HG03039 (cell line): ENCODE data around the gene AHCY.
"Not testable (repeated sequence)": the region's sequence is repeated elsewhere in the genome, so short reads cannot be mapped to it uniquely, and the experiment has no call there.

Source experiments
- ATAC-seq: cut with Tn5 transposase; IDR thresholded peaks from one replicate; pipeline ENCODE4 v1.9.1; 2021; ENCODE audit warnings: mild to moderate bottlenecking, moderate library complexity; ENCODE audit not compliant: unreplicated experiment

Gene AHCY

DNA sequence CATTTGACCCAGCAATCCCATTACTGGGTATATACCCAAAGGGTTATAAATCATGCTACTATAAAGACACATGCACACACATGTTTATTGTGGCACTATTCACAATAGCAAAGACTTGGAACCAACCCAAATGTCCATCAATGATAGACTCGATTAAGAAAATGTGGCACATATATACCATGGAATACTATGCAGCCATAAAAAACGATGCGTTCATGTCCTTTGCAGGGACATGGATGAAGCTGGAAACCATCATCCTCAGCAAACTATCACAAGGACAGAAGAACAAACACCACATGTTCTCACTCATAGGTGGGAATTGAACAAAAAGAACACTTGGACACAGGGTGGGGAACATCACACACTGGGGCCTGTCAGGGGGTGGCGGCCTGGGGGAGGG is 25.1 kb upstream of the AHCY start:
- not testable (repeated sequence) for ATAC-seq

DNA sequence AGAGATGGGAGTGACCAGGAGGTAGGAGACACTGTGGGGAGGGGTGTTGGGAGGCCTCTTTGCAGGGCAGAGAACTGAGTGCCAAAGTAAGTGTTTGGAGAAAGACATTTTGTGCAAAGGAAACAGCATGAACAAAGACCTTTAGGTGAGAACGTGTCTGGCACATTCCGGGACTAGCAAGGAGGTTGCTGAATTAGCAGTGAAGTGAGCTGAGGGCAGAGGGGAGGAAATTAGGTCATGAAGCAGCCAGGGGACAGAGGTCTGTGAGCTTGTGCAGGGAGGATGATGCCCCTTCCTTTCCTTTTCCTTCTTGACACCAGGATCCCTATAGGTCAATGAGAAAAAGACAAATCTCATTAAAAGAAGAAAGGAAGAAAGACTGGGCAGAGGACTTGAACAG is 21.4 kb upstream of the AHCY start:
- no peak for ATAC-seq

DNA sequence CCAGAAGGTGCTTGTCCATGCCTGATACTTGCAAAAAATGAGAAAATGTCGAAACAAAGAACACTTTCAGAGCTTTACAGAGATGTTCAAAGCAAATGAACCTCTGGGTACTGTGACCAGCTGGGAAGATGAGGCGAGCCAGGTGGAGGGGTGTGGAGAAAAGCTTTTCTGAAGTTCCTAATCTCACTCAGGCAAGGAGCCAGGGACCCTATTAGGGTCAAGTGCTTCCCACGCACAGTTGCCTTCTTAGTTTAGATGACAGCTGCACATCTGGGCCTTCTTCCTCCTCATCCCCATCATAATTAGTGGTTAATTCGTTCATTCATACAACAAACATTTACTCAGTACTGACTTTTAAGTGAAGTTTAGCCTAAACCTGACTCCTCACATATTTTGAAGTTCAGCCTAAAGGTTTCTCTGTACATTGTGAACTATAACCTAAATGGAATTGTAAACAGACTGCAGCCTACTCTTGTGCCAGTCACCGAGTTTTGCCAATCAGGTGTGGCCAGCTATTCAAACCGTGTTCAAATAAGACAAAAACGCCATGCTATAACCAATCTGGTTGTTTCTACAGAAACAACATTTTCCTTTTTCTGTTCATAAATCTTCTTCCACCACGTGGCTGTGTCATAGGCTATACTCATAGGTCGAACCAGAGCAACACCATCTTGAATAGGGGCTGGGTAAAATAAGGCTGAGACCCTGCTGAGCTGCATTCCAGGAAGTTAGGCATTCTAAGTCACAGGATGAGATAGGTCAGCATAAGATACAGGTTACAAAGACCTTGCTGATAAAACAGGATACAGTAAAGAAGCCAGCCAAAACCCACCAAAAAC is 19.3 kb upstream of the AHCY start:
- no peak for ATAC-seq

DNA sequence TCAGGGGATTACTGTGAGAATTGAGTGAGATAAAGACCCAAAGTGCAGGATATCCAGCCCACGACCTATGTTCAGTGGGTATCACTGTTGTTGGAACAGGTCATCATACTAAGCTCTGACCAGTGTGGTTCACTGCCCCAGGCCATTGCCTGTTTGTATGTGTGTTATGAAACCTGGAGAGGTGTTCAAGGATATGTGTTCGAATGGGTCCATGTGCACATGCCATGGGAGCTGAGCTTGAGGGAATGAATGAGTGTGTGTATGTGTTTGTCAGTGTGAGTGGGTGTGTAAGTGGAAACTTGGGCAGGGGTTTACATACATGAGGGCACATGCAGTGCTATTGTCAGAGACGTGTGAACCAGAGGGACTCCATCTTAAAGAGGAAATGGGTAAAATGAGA is 17.7 kb upstream of the AHCY start:
- no peak for ATAC-seq

DNA sequence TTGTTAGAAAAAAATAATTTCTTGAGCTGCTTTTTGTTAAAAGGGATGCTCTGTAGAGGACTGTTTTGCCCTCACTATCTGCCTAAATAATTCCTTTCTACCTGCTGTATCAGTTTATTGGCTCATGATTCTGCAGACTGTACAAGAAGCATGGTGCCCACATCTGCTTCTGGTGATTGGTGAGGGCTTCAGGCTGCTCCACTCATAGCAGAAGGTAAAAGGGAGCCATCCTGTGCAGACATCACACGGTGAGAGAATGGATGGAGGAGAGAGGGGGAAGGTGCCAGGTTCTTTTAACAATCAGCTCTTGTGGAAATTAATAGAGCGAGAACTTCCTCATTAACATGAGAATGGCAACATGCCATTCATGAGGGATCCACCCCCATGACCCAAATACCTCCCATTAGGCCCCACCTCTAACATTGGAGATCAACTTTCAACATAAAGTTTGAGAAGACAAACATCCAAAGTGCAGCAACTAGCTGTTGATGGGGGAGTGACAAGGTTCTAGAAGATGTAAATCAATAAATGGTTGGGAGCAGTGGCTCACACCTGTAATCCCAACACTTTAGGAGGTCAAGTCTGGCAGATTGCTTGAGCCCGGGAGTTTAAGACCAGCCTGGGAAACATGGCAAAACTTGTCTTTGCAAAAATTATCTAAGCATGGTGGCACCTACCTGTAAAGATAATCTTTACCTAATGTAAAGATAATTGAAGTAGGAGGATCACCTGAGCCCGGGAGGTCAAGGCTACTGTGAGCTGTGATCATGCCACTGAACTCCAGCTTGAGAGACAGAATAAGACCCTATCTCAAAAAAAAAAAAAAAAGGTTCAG is 15.7 kb upstream of the AHCY start:
- ATAC-seq: no peak

DNA sequence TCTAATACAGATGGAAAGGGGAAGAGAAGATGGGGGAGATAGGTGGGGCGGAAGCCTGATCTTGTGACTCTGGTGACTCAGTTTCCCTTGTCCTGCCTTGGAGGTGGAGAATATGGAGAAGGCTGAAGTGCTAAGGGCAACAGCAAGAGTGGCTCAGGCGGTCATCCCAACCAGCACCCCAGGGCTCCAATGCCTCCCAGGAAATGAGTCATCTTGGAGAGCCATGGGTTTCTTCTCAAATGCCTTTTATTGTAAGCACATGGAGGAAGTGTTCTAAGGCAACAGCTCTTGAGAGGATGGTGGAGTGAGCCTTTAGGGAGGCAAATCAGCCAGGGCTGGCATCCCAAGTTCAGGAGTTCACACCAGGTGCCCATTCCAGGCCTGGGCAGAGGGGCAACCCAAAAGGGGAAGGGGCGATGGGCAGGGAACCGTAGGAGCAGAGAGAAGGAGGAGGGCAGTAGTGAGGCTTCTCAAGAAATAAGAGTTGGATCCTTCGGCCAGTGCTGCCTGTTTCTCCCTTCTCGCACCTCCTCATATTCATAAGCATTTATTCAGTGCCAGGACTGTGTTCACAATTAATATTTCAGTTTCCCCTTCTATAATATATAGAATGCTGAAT is 13.2 kb upstream of the AHCY start:
- ATAC-seq: no peak

DNA sequence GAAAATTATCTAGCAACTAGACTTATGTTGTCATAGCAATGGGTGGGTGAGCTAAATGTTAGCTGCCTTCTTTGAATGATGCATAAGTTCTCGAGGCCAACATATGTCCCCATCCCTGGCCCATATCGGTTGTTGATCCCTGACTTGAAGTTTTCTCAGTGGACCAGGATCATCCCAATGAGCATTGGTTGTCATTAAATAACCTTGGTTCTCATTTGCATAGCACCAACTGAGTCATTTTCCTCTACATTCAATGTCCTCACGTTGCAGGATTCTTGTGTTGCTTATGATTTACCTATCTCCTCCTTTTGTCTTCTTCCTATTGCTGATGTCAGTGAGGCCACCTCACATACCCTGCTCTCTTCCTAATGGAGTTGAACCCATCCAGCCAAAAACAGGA is 12.1 kb upstream of the AHCY start:
- ATAC-seq: no peak

DNA sequence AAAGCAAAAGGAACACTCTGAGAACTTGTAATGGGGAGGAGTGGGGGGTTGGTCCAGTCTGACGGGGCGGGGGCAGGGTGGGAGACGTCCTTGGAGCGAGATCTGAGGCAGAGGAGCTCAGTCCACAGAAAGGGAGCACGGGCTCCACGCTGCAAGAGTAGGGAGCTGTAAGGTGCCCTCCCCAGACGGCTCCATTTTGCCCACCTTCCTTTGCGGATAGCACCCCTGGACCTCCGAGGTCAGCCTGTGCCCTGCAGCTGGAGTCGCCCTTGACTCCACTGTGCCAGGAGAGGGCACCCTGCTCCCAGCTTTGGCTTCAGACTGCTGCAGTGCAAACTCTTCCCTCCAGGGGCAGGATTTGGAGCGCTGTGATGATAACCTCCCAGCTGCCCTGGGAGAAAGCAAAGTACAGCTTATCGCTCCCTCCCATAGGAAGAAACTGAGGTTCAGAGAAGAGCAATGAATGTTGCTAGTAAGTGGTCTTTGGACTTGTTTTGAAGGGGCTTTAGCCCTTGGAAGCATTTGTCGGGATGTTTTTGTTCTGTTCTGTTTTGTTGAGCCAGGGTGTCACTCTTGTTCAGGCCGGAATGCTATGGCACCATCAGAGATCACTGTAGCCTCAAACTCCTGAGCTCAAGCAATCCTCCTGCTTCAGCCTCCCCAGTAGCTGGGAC is 9.5 kb upstream of the AHCY start:
- peak; percentile 80 for ATAC-seq

DNA sequence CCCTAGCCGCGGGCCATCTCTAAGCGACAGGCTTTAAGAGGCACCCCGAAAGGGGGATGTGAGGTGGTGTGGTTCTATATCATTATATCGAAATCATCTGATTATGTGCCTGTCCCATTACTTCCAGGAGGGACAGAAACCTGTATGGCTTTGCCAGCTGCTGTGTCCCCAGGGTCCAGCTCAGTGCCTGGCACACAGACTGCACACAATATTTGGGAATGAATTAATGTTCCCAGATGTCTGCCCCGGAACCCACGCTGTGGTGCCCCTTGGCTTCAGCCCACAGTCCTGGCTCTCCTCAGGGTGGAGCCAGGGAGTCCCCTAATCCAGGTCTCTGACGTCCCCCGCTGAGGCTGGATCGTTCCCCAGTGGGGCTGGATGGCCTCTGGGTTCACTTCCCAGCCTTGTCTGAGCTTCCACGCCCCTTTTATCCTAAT is 8.9 kb upstream of the AHCY start:
- ATAC-seq: peak; percentile 12

DNA sequence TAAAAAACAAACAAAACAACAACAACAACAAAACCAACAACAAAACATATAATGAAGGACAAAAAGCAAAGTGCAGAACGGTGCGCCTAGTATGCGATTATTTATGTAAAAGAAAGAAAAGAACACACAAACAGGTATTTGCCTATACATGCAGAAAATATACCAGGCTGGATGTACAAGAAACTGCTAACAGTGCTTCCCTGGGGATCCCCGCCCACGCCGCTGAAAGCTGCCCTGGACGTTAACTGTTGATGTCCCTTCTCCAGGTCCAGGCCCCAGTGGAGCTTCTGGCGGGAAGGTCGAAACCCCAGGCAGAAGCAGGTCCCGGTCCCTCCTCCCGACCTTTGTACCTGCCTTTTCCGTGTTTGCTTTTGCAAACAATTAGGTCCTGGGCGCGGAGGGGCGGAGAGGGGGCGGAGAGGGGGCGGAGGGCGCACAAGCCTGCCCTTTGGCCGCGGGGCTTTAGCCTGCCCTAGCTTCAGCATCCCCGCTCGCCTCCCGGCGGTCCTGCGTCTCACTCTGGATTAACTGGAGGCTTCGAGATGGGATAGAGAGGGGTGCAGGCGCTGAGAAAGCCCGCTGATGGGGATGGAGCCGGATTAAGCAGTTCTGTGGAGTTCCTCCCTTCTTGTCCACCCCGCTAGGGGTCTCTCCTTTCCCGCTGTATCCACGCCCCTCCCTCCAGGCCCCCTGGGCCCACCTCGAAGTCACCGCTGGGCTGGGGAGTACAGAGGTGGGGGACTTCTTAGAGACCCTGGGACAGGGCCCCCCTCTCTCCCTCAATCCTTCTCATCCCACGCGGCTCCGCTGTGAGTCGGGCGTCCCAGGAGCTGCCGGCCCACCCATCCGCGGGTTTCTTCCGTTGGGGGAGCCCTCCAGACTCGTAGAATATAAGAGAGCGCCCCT is 8.2 kb upstream of the AHCY start:
- ATAC-seq: no peak

DNA sequence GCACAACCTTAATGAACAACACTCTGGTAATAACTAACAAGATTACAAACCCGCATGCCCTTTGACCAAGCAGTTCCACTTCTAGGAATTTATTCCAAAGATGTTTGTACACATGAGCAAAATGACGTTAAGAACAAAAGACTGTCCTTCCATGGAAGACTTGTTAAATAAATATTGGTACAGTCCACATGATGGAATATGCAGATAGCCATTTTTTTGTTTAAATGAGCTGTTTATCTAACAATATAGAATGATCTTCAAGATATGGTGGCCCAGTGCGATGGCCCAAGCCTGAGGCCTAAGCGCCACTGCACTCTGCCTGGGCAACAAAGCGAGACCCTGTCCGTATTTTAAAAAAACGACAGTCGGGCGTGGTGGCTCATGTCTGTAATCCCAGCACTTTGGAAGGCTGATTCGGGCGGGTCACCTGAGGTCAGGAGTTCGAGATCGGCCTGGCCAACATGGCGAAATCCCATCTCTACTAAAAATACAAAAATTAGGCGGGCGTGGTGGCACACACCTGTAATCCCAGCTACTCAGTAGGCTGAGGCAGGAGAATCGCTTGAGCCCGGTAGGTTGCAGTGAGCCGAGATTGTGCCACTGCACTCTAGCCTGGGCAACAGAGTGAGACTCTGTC is 7.4 kb upstream of the AHCY start:
- no peak for ATAC-seq

DNA sequence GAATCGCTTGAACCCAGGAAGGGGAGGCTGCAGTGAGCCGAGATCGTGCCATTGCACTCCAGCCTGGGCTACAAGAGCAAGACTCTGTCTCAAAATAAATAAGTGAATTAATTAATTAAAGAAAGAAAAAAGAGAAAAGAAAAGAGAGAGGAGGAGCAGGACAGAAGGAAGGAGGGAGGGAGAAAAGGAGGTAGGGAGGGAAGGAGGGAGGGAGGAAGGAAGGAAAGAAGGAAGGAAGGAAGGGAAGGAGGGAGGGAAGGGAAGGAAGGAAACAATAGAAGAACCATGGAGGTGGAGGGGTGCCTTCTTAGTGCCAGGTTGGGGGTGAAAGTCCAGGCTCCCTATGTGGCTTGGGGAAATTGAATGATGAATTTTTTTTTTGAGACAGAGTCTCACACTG is 6.5 kb upstream of the AHCY start:
- ATAC-seq: no peak

DNA sequence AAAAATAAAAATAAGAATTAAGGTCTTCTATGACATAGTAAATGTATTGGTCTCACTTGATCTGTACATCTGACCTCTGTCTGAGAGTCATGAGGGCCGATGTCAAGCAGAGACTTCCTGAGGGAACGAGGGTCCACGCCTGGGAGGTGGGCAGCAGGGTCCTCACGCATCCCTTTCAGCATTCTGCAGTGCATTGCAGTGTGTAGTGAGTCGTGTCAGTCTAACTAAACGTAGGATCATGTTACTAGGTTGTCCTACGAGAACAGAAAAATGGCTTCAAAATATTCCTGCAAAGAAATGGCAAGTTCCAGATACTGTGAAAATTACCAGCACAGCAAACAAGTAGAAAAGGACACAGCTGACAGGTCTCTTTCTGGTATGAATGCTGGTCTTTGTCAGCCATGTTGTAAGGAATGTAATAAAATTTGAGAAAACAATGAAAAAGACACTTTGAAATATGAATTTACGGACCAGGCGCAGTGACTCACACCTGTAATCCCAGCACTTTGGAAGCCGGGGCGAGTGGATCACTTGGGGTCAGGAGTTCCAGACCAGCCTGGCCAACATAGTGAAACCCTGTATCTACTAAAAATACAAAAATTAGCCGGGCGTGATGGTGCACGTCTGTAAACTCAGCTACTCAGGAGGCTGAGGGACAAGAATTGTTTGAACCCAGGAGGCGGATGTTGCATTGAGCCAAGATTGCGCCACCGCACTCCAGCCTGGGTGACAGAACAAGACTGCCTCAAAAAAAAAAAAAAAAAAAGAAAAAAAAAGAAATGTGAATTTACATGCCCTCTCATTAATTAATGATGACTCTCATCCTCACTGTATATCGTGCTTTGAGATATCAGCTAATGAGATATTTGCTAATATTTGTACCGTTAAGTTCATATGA is 2.4 kb upstream of the AHCY start:
- ATAC-seq: no peak

DNA sequence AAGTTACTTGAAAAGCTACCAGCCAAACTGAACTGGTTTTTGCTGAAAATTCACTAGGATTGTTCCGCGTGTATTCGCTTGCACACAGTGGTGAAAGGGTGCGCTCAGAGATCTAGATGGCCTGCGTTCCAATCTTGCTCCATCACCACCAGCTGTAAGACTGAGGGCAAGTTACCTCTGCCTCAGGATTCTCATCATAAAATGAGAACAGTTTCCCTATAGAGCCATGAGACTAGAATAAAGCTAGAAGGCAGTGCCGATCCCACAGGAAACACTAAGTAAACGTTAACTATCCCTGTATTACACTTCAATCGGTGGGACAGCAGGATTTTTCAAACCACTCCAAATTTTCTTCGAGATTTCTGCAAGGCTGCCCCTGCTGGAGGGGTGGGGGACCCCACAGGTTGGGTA is 838 bp downstream of the AHCY start:
- no peak for ATAC-seq

DNA sequence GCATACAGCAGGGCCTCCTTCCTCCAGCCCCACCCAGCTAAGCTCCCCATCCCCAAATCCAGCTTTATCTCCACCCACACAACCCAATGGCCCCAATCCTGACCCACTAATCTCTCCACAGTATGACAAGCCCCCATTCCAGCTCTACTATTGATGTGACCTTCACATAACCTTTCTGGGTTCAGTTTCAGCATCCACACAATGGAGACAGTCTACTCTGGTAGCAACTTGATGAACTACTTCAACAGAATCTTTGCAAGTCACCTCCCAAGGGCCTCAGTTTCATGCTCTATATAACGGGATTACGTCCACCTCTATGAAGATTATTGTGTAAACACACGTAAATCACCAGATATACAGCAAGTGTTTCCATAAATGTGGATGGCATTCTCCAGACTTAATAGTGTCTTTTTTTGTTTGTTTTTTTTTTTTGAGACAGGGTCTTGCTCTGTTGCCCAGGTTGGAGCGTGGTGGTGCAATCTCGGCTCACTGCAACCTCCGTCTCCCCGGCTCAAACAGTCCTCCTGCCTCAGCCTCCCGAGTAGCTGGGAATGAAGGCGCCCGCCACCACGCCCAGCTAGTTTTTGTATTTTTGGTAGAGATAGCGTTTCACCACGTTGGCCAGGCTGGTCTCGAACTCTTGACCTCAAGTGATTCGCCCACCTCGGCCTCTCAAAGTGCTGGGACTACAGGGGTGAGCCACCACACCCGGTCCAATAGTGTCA is 1.4 kb downstream of the AHCY start:
- ATAC-seq: no peak

DNA sequence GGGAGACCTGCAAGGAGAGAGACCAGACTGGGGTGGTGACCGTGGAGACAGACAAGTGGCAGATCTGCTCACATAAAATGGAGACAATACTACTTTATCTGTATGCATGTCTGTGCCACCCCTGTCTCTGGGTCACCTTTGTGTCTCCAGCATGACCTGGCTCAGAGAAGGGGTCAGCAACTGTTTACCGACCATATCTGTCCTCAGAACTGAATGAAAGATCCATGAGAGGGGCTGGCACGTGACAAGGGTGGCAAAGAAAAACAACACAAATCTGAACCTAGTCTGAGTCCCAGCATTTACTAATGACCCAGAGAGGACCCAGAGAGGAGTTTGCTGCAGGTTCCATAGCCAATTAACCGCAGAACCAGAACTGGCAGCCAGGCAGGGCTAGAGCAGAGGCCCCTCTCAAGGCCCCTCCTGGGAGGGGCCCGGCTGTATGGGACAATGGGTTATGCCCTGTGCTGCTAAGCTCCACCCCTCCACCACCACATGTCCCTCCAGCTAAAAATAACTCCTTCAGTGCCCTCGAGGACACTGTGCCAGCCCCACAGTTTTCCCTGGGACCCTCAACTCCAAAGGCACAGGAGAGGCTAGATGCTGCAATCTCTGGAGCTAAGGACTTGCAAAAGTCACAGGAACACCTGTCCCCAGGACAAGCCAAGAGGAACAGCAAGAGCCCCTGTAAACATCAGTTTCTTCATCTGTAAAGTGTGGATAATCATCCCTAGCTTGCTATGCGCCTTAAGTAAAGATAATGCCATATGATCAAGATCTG is 2.2 kb downstream of the AHCY start:
- no peak for ATAC-seq

DNA sequence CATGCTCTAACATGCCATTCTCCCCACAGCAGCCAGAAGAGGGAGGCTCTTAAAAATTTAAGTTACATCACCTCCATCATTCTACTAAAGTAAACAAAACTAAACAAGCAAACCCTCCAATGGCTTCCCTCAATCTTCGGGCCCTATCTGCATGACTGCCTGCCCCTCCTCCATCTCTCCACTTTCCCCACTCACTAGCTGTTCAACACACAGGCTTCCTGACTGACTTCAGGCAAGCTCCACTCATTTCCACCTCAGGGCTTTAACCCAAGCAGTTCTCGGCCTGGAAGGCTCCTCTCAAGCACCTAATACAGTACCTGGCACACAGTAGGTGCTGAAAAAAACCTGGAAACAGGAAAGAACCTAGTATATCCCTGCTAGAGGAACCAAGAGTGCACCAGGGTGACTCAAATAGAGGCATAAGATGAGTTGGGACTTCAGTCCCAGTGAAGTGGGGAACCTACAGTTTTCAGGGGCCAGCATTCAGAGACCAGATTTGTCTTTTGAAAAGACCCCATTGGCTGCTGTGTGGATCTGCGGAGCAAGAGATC is 2.8 kb downstream of the AHCY start:
- ATAC-seq: no peak
